Right lobe of liver (tissue), 6 donors: Measurements from ENCODE around the gene CA7. TPM values are rescaled to one million over a fixed set of nuclear protein-coding genes. Genes with fewer than 3 reads are reported as not detected.
"Not testable (repeated sequence)": the region's sequence is repeated elsewhere in the genome, so short reads cannot be mapped to it uniquely, and the experiment has no call there.

Experiments used
- ATAC-seq, 4 donors: fragments of 200-7000 bp; cut with Tn5 transposase; one replicate each; pipeline ENCODE4 v1.9.1; 2020; ENCODE audit warnings: mild to moderate bottlenecking in 4 of 4, moderate library complexity in 4 of 4
- DNase-seq, 3 donors: peaks; one replicate each; pipeline ENCODE4 v3.0.0-alpha.2; 2020
- H3K27ac ChIP-seq, 3 donors: fragments of 200-600 bp; one replicate each; pipeline ENCODE4 v1.8.0; 2022
- H3K27me3 ChIP-seq, 2 donors: fragments of 200-600 bp; one replicate each; pipeline ENCODE4 v1.8.0; 2022
- H3K36me3 ChIP-seq, 4 donors: fragments of 200-600 bp; sonication (generic) in 1 of 4; one replicate each; pipeline versions ENCODE4 v1.5.1 to v1.8.0; 2017 to 2022; ENCODE audit warnings: control low read depth in 1 of 4
- H3K4me1 ChIP-seq, 4 donors: fragments of 200-600 bp; sonication (generic) in 1 of 4; one replicate each; pipeline versions ENCODE4 v1.5.1 to v1.8.0; 2017 to 2022; ENCODE audit warnings: control low read depth in 1 of 4
- H3K4me3 ChIP-seq, 3 donors: fragments of 200-600 bp; one replicate each; pipeline ENCODE4 v1.8.0; 2022
- H3K9me3 ChIP-seq, 4 donors: fragments of 200-600 bp; sonication (generic) in 1 of 4; one replicate each; pipeline versions ENCODE4 v1.5.1 to v1.8.0; 2017 to 2022; ENCODE audit warnings: control low read depth in 1 of 4
- CTCF ChIP-seq, 4 donors: fragments of 200-600 bp in 3 of 4; fragments of 450-650 bp in 1 of 4; IDR thresholded peaks; one replicate each; pipeline versions ENCODE4 v1.5.1 to v1.8.0; 2016 to 2022; ENCODE audit warnings: antibody characterized with exemption in 4 of 4, mild to moderate bottlenecking in 2 of 4
- POLR2A ChIP-seq: fragments of 450-650 bp; IDR thresholded peaks from one replicate; pipeline ENCODE4 v1.6.1; 2017; ENCODE audit warnings: antibody characterized with exemption, mild to moderate bottlenecking
- WGBS: methylation state at CpG from one replicate; pipeline ENCODE4 v1.1.6; 2018; ENCODE audit warnings: low coverage, low lambda C conversion rate; ENCODE audit not compliant: insufficient coverage; ENCODE audit errors: missing lambda C conversion rate; 5-methylcytosine and 5-hydroxymethylcytosine counted together
- intact Hi-C, 2 donors: fragments of 100-400 bp; cut with DNase I; formaldehyde crosslinking; loops; one replicate each; pipeline versions ENCODE4 v1.11.2 to v1.14.1; 2022
- total RNA-seq, 6 experiments: library from RNA; depleted of rRNA in 2 of 6; stranded (reverse); fragments of >200 nt in 2 of 6; fragmentation: NEBNext Ultra II Directional in 3 of 6; extraction: Animal tissue kit (Norgen Biotek cat#: 25700) in 3 of 6; gene quantifications; one replicate each; pipeline versions ENCODE4 v1.1.0 to v1.2.4, GENCODE V29; 2016 to 2023
- donor health status: DM: no; HTN: yes; CAD: no.
- donor health status: DM: no; HTN: no; CAD: no.
- donor health status: DM: no; HTN: no; CAD: no.
- donor health status: DM: no; HTN: yes; CAD: no.
- donor health status: DM: no; HTN: yes; CAD: no.

Gene CA7
- total RNA-seq, 6 experiments from 2014 or later: not detected

GRCh38 chr16:66862023-66862520 is 17.9 kb downstream of the CA7 start:
- DNase-seq: peak in 1 of 3 donors; percentile 20
- ATAC-seq: peak in 1 of 4 donors; percentile 10
- Histone ChIP-seq H3K27ac (no peak overlapping the region), H3K36me3 (no peaks in the 10 kb centered on the region), H3K4me3 (no peak overlapping the region), H3K4me1 (no peaks in the 10 kb centered on the region), H3K9me3 (no peaks in the 10 kb centered on the region), H3K27me3 (no peaks in the 10 kb centered on the region)
- intact Hi-C loops: loop anchor here in 1 of 2 donors (10.0 kb wide), 2 partner anchors 137 to 457 kb away; no protein-coding TSS in a partner anchor
- WGBS: 36% methylated on average over 2 of the region's 8 CpGs
- no peak for TF ChIP-seq POLR2A
- no peak for TF ChIP-seq CTCF (IDR thresholded peaks at IDR 0.05)

- TF ChIP-seq POLR2A (no peak), CTCF (IDR thresholded peaks at IDR 0.05) (no peak)
- Histone ChIP-seq H3K36me3 (no peaks in the 10 kb centered on the region), H3K4me3 (no peak overlapping the region), H3K27ac (no peak overlapping the region), H3K9me3 (no peaks in the 10 kb centered on the region), H3K27me3 (no peaks in the 10 kb centered on the region), H3K4me1 (no peaks in the 10 kb centered on the region)
- DNase-seq (no peak), ATAC-seq (no peak)
- intact Hi-C loops: loop anchor here in 1 of 2 donors (10.0 kb wide), 2 partner anchors 139 to 459 kb away; no protein-coding TSS in a partner anchor
Measured at GRCh38 chr16:66863707-66864106, 19.5 kb downstream of the CA7 start.

- no peak for ATAC-seq
- Histone ChIP-seq H3K4me1 (peaks cover 0 to 9% (median 0%) of the 10 kb centered on the region in 4 donors), H3K27me3 (no peaks in the 10 kb centered on the region), H3K9me3 (no peaks in the 10 kb centered on the region), H3K27ac (no peak overlapping the region), H3K36me3 (no peaks in the 10 kb centered on the region), H3K4me3 (no peak overlapping the region)
- TF ChIP-seq CTCF (IDR thresholded peaks at IDR 0.05) (no peak), POLR2A (no peak)
- 83% methylated on average over 1 of the region's 1 CpG for WGBS
- DNase-seq: peak in 1 of 3 donors; percentile 11
- intact Hi-C loops: loop anchor here in 1 of 2 donors (10.0 kb wide), 2 partner anchors 145 to 465 kb away; no protein-coding TSS in a partner anchor
Measured at GRCh38 chr16:66869424-66869823, 25.2 kb downstream of the CA7 start.

- not testable (repeated sequence) for ATAC-seq, DNase-seq, H3K36me3 ChIP-seq, H3K9me3 ChIP-seq, H3K4me3 ChIP-seq, H3K27ac ChIP-seq, H3K27me3 ChIP-seq, H3K4me1 ChIP-seq
- intact Hi-C loops: loop anchor here in 1 of 2 donors (10.0 kb wide), 1 partner anchor 467 kb away; no protein-coding TSS in a partner anchor
- 57% methylated on average over 1 of the region's 2 CpGs for WGBS
Measured at GRCh38 chr16:66871363-66871762, 27.1 kb downstream of the CA7 start.

- no peaks in the 10 kb centered on the region for H3K36me3 ChIP-seq
- H3K4me3 ChIP-seq: no peak overlapping the region
- no peak for ATAC-seq
- H3K27ac ChIP-seq: no peak overlapping the region
- intact Hi-C loops: loop anchor here in 1 of 2 donors (10.0 kb wide), 1 partner anchor 467 kb away; no protein-coding TSS in a partner anchor
- peaks cover 0 to 9% (median 0%) of the 10 kb centered on the region in 4 donors for H3K4me1 ChIP-seq
- no peaks in the 10 kb centered on the region for H3K27me3 ChIP-seq
- TF ChIP-seq POLR2A: no peak
- TF ChIP-seq CTCF (IDR thresholded peaks at IDR 0.05): no peak
- H3K9me3 ChIP-seq: no peaks in the 10 kb centered on the region
- peak in 1 of 3 donors; percentile 16 for DNase-seq
- WGBS: 93% methylated on average over 2 of the region's 3 CpGs
Measured at GRCh38 chr16:66871840-66872239, 27.6 kb downstream of the CA7 start.
